Measurements from ENCODE around the gene DCLK2.

The DCLK2 gene

GRCh38 chr4:150234246-150234645 lies 156.0 kb downstream of the DCLK2 start:
- TF ChIP-seq GATA2 (IDR thresholded peaks at IDR 0.05; ENCODE audit: low read depth, low read length) (no peak), GATA3 (IDR thresholded peaks at IDR 0.05; ENCODE audit: low read depth, low read length) (no peak)

DNA sequence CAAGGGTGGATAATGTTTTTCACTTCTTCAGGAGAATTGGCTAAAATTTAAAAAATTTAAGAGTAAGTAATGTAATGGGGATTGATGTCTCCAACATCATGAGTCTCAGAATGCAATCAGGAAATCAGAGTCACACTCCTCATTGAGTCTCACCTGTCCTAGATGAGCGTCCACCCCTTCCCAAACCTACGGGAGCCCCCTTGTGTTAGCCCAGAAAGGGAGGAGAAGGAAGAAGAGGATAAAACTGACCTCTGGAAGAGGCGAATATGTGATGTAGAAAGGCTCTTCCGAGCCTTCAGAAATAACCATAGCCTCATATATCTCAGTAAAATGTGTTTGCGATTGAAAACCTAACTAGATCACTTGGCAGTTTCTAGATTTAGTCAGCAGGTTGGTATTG lies 157.1 kb downstream of the DCLK2 start:
- TF ChIP-seq GATA2 (IDR thresholded peaks at IDR 0.05; ENCODE audit: low read depth, low read length), result no peak
- no peak for TF ChIP-seq GATA3 (IDR thresholded peaks at IDR 0.05; ENCODE audit: low read depth, low read length)

DNA sequence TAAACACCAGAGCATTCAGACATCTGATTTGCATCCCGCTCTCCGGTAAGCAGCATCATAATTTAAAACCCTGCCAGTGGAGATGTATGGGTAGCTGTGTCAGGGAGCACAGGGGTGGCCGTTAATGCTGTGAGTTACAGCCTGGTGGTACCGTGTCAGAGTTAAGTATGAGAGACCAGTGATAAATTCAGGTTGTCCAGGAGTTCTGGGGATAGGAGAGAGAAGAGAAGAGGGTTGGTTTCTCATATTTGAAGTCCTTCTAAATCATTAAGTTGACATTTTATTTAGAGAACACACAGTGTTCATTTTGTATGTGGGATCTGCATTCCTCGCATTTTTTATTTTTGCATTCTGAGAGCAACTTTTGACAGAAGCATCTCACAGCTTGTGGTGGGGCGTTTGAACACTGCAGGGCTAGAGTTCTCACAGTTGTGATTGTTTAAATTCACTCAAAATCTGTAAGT lies 157.6 kb downstream of the DCLK2 start:
- TF ChIP-seq GATA2 (IDR thresholded peaks at IDR 0.05; ENCODE audit: low read depth, low read length) (no peak), GATA3 (IDR thresholded peaks at IDR 0.05; ENCODE audit: low read depth, low read length) (no peak)

- no peak for TF ChIP-seq GATA2 (IDR thresholded peaks at IDR 0.05; ENCODE audit: low read depth, low read length)
- TF ChIP-seq GATA3 (IDR thresholded peaks at IDR 0.05; ENCODE audit: low read depth, low read length), result 0 out of 2 replicates have a peak, but pooled peaks have one; percentile 18
These were observed 158.4 kb downstream of the DCLK2 start for GRCh38 chr4:150236626-150237025.

GRCh38 chr4:150237110-150237872 lies 159.0 kb downstream of the DCLK2 start:
- TF ChIP-seq GATA3 (IDR thresholded peaks at IDR 0.05; ENCODE audit: low read depth, low read length) (no peak), GATA2 (IDR thresholded peaks at IDR 0.05; ENCODE audit: low read depth, low read length) (no peak)

- TF ChIP-seq GATA3 (IDR thresholded peaks at IDR 0.05; ENCODE audit: low read depth, low read length) (no peak), GATA2 (IDR thresholded peaks at IDR 0.05; ENCODE audit: low read depth, low read length) (no peak)
These were observed 160.3 kb downstream of the DCLK2 start for GRCh38 chr4:150238591-150238990.

DNA sequence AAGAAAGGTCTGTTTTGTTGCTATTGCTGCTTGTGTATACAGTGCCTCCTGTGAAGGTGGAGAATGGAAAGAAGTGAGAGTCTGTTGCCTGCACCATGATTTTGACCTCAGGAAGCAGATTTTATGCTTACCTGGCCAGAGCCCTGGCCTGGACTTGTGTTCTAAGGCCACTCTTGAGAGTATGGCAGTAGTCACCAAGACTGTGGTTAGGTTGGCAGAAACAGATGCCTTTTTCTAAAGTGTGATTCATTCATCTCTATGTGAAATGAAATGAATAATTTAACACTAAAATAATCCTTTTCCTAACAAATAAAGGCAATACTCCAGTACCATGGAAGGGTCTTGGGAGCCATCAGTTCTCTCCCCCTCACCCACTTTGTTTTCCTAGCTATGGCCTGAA lies 161.8 kb downstream of the DCLK2 start:
- TF ChIP-seq GATA2 (IDR thresholded peaks at IDR 0.05; ENCODE audit: low read depth, low read length) (no peak), GATA3 (IDR thresholded peaks at IDR 0.05; ENCODE audit: low read depth, low read length) (no peak)

DNA sequence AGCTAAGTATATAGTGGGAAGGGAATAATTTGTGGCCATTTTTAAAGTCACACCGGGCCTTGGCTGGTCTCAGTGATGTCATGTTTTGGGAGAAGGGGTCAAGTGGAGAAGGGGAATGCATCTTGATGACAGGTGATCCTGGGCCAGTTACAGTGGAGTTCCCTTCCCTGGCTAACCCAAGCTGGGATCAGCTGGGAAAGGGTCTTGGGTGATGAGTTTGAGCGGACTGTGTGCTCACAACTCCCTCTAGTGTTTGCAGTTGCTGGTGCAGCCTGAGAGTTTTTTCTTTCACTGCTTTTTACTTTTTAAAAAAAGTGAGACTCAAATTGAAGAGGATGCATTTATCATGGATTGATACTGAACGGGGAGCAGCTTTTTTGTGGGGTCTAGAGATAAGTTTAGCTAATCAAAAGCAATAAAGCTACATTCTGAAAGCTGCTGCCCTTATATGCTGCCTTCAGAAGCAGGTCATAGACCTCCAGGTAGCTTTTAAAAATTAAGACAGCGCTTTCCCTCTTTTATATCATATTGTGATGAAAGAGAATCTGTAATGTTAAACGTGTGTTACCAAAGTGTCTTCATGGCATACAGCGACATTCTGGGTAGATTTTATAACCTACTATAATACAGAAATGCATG lies 164.7 kb downstream of the DCLK2 start:
- TF ChIP-seq GATA2 (IDR thresholded peaks at IDR 0.05; ENCODE audit: low read depth, low read length), result no peak
- no peak for TF ChIP-seq GATA3 (IDR thresholded peaks at IDR 0.05; ENCODE audit: low read depth, low read length)

GRCh38 chr4:150243932-150244331 lies 165.7 kb downstream of the DCLK2 start:
- TF ChIP-seq GATA2 (IDR thresholded peaks at IDR 0.05; ENCODE audit: low read depth, low read length) (no peak), GATA3 (IDR thresholded peaks at IDR 0.05; ENCODE audit: low read depth, low read length) (no peak)

- TF ChIP-seq GATA2 (IDR thresholded peaks at IDR 0.05; ENCODE audit: low read depth, low read length) (no peak), GATA3 (IDR thresholded peaks at IDR 0.05; ENCODE audit: low read depth, low read length) (no peak)
These were observed 166.4 kb downstream of the DCLK2 start for GRCh38 chr4:150244600-150244999.

GRCh38 chr4:150247184-150247583 lies 168.9 kb downstream of the DCLK2 start:
- TF ChIP-seq GATA2 (IDR thresholded peaks at IDR 0.05; ENCODE audit: low read depth, low read length) (no peak), GATA3 (IDR thresholded peaks at IDR 0.05; ENCODE audit: low read depth, low read length) (no peak)

DNA sequence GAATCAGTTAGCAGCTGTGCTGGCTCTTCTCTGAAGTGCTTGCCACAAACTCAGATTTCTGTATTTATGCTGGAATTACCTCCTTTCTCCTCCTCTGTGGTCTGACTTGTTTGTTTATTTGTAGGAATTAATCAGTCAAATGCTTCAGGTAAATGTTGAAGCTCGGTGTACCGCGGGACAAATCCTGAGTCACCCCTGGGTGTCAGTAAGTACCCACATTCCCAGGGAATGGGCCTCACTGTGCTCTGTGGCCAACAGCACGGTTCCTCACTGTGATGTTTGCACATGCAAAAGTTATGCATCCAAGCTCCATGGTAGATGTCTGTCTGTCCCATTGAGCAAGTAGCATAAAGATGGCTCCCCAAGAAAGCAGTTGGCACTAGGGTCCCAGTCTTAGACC lies 169.9 kb downstream of the DCLK2 start:
- TF ChIP-seq GATA2 (IDR thresholded peaks at IDR 0.05; ENCODE audit: low read depth, low read length) (no peak), GATA3 (IDR thresholded peaks at IDR 0.05; ENCODE audit: low read depth, low read length) (no peak)

DNA sequence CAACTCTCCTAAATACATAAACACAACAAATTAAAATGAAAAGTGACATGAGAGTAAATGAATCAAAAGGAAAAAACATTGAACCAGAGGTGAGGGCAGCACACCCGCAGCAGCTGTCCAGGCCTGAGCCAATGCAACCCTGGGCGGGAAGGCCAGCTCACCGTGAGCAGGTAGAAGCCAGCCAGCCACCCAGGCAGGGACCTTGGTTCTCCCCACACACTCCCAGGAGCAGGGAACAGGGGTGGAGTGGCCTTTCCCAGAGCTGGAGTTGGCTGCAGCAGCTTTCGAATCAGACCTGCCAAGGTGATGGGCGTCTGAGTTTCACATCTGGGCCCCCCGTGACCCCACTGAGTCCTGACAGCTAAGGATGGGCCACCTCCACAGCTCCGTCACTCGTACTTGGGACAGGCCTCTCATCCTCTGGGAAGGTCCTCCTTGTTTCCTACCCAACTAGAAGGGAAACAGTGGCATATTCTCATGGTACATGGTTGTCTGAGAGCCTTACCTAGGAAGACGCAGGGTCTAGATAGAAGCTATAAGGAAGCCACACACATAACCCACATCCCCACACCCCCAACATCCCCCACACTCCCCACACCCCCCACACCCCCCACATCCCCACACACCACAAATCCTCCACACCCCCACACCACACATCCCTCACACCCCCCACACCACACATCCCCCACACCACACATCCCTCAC lies 172.2 kb downstream of the DCLK2 start:
- TF ChIP-seq GATA2 (IDR thresholded peaks at IDR 0.05; ENCODE audit: low read depth, low read length), result no peak
- TF ChIP-seq GATA3 (IDR thresholded peaks at IDR 0.05; ENCODE audit: low read depth, low read length), result no peak

DNA sequence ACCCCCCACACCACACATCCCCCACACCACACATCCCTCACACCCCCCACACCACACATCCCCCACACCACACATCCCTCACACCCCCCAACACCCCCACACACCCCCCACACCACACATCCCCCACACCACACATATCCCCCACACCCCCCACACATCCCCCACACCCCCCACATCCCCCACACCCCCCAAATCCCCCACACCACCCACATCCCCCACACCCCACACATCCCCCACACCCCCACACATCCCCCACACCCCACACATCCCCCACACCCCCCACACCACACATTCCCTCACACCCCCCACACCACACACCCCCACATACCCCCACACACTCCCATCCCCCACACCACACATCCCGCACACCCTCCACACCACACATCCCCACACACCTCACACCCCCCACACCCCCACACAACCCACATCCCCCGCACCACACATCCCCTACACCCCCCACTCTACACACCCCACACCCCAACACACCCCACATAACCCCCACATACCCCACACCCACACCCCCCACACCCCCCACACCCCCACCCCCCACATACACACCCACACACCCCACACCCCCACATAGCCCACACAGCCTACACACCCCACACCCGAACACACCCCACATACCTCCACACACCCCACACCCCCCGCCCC lies 172.9 kb downstream of the DCLK2 start:
- TF ChIP-seq GATA3 (IDR thresholded peaks at IDR 0.05; ENCODE audit: low read depth, low read length) (no peak), GATA2 (IDR thresholded peaks at IDR 0.05; ENCODE audit: low read depth, low read length) (no peak)
